Activated CD4-positive, alpha-beta T cell treated with anti-CD3 and anti-CD28 coated beads, Interleukin-2, Interleukin-4, amounts not matched to agents 100 ng/mL and 50 ng/mL, durations not matched to agents 16 hours and 8 hours (primary cell): ENCODE measurements around the gene ITGB5.
"Not testable (repeated sequence)": the region's sequence is repeated elsewhere in the genome, so short reads cannot be mapped to it uniquely, and the experiment has no call there.

Experiments
- DNase-seq: peaks from one replicate; pipeline ENCODE4 v3.0.0-alpha.2; 2020; ENCODE audit warnings: low spot score

ITGB5 gene

GRCh38 chr3:124772081-124772831 lies 114.9 kb downstream of the ITGB5 start:
- no peak for DNase-seq

- no peak for DNase-seq
Observed at GRCh38 chr3:124771083-124771445, 116.1 kb downstream of the ITGB5 start.

- no peak for DNase-seq
Observed at GRCh38 chr3:124770336-124771082, 116.7 kb downstream of the ITGB5 start.

- no peak for DNase-seq
Observed at GRCh38 chr3:124769462-124769861, 117.7 kb downstream of the ITGB5 start.

GRCh38 chr3:124768812-124769211 lies 118.4 kb downstream of the ITGB5 start:
- peak; percentile 17 for DNase-seq

GRCh38 chr3:124767691-124768090 lies 119.5 kb downstream of the ITGB5 start:
- no peak for DNase-seq

GRCh38 chr3:124767264-124767663 lies 119.9 kb downstream of the ITGB5 start:
- DNase-seq = no peak

GRCh38 chr3:124766113-124767095 lies 120.8 kb downstream of the ITGB5 start:
- no peak for DNase-seq

GRCh38 chr3:124765197-124765840 lies 121.8 kb downstream of the ITGB5 start:
- DNase-seq = no peak

GRCh38 chr3:124764746-124765145 lies 122.4 kb downstream of the ITGB5 start:
- no peak for DNase-seq

- no peak for DNase-seq
Observed at GRCh38 chr3:124763644-124764358, 123.4 kb downstream of the ITGB5 start.

GRCh38 chr3:124763206-124763605 lies 124.0 kb downstream of the ITGB5 start:
- DNase-seq = no peak

- no peak for DNase-seq
Observed at GRCh38 chr3:124762661-124763011, 124.5 kb downstream of the ITGB5 start.

- DNase-seq = no peak
Observed at GRCh38 chr3:124761935-124762660, 125.1 kb downstream of the ITGB5 start.

GRCh38 chr3:124761250-124761796 lies 125.8 kb downstream of the ITGB5 start:
- DNase-seq = peak; percentile 77

- DNase-seq = no peak
Observed at GRCh38 chr3:124760601-124761000, 126.6 kb downstream of the ITGB5 start.

GRCh38 chr3:124759666-124760401 lies 127.3 kb downstream of the ITGB5 start:
- no peak for DNase-seq

- DNase-seq = no peak
Observed at GRCh38 chr3:124758851-124759635, 128.1 kb downstream of the ITGB5 start.

- not testable (repeated sequence) for DNase-seq
Observed at GRCh38 chr3:124757926-124758325, 129.2 kb downstream of the ITGB5 start.
